Tibial nerve (tissue), 4 donors: ENCODE results near the gene PRSS36.

Source experiments
- EP300 ChIP-seq, 2 donors: sonication (generic); formaldehyde crosslinking; IDR thresholded peaks; one replicate each; pipeline ENCODE4 v1.6.1; 2017; ENCODE audit warnings: antibody characterized with exemption in 2 of 2, mild to moderate bottlenecking in 1 of 2
- POLR2A ChIP-seq, 2 donors: fragments of 450-650 bp; IDR thresholded peaks; one replicate each; pipeline ENCODE4 v1.6.1; 2017; ENCODE audit warnings: antibody characterized with exemption in 2 of 2, mild to moderate bottlenecking in 2 of 2, moderate library complexity in 2 of 2
- TF ChIP-seq, protein P1 (sequence below), 5 experiments: fragments of 200-600 bp in 3 of 5; fragments of 450-650 bp in 2 of 5; sonication (generic) in 3 of 5; IDR thresholded peaks; one replicate each; pipeline ENCODE4 v1.5.1; 2016 to 2019; ENCODE audit warnings: antibody characterized with exemption in 5 of 5, mild to moderate bottlenecking in 3 of 5, moderate library complexity in 2 of 5

DNA sequence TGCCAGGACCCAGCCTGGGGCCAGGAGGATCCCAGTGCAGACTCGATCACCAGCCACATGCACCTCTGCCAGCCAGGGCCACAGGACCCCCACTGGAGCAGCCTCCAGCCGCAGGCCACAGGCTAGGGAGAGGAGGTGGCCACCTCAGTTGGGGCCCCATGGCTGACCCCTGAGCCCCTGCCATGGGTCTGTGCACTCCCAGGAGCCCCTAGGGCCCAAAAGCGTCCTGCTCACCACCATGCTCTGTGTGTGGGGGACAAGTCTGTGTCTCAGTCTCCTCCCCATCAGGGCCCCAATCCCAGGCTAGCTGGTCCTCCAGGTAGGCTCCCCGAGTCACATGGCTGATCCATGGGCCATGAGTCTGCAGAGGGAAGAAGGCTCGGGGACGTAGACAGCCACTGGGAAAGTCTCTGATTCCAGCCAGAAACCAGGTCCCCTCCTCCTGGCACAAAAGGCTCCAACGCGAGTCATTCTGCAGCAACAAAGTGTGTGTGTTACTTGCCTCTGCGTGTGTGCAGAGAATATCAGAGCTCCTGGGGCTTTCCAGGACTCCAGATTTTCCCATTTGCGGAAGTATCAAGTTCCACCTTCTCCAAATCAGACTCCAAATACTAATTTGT lies 8.3 kb downstream of the PRSS36 start:
- TF ChIP-seq, protein P1, sequence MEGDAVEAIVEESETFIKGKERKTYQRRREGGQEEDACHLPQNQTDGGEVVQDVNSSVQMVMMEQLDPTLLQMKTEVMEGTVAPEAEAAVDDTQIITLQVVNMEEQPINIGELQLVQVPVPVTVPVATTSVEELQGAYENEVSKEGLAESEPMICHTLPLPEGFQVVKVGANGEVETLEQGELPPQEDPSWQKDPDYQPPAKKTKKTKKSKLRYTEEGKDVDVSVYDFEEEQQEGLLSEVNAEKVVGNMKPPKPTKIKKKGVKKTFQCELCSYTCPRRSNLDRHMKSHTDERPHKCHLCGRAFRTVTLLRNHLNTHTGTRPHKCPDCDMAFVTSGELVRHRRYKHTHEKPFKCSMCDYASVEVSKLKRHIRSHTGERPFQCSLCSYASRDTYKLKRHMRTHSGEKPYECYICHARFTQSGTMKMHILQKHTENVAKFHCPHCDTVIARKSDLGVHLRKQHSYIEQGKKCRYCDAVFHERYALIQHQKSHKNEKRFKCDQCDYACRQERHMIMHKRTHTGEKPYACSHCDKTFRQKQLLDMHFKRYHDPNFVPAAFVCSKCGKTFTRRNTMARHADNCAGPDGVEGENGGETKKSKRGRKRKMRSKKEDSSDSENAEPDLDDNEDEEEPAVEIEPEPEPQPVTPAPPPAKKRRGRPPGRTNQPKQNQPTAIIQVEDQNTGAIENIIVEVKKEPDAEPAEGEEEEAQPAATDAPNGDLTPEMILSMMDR (IDR thresholded peaks at IDR 0.05), result no peak
- TF ChIP-seq POLR2A (IDR thresholded peaks at IDR 0.05) (no peak), EP300 (IDR thresholded peaks at IDR 0.05) (no peak)
